Mesenchymal stem cell (in vitro differentiated cells and primary cell): ENCODE measurements around the gene EPAS1.

ENCODE experiments used
- DNase-seq: peaks from one replicate; pipeline ENCODE4 v3.0.0-alpha.2; 2013
- H2AFZ ChIP-seq: one replicate; pipeline ENCODE4 v1.6.1; 2013; ENCODE audit warnings: low read depth, mild to moderate bottlenecking, control low read depth, inconsistent platforms, low read length, moderate library complexity
- H2AK5ac ChIP-seq: 2 replicates; pipeline ENCODE4 v1.6.1; 2013; ENCODE audit warnings: low read length, moderate library complexity, mild to moderate bottlenecking, inconsistent platforms; ENCODE audit not compliant: severe bottlenecking
- H2BK120ac ChIP-seq: one replicate; pipeline ENCODE4 v1.6.1; 2013; ENCODE audit warnings: low read depth, mild to moderate bottlenecking, inconsistent platforms, low read length, moderate library complexity
- H2BK12ac ChIP-seq, 2 experiments: one replicate each; pipeline ENCODE4 v1.6.1; 2013; ENCODE audit warnings: inconsistent platforms in 2 of 2, low read length in 2 of 2, mild to moderate bottlenecking in 2 of 2, moderate library complexity in 2 of 2, control low read depth in 1 of 2
- H2BK15ac ChIP-seq: one replicate; pipeline ENCODE4 v1.6.1; 2013; ENCODE audit warnings: mild to moderate bottlenecking, low read depth, inconsistent platforms; ENCODE audit not compliant: poor library complexity, severe bottlenecking
- H2BK5ac ChIP-seq: 2 replicates; pipeline ENCODE4 v1.6.1; 2013; ENCODE audit warnings: low read depth, mild to moderate bottlenecking, low read length, control low read depth, inconsistent platforms; ENCODE audit not compliant: poor library complexity, severe bottlenecking
- H3K14ac ChIP-seq, 2 experiments: one replicate each; pipeline ENCODE4 v1.6.1; 2013; ENCODE audit warnings: inconsistent platforms in 2 of 2, low read length in 2 of 2, control low read depth in 1 of 2, mild to moderate bottlenecking in 1 of 2, moderate library complexity in 1 of 2
- H3K18ac ChIP-seq, 2 experiments: one replicate each; pipeline ENCODE4 v1.6.1; 2013; ENCODE audit warnings: inconsistent platforms in 2 of 2, low read length in 2 of 2, control low read depth in 1 of 2, low read depth in 1 of 2, mild to moderate bottlenecking in 1 of 2
- H3K23ac ChIP-seq, 2 experiments: one replicate each; pipeline ENCODE4 v1.6.1; 2013; ENCODE audit warnings: inconsistent platforms in 2 of 2, low read length in 2 of 2, mild to moderate bottlenecking in 2 of 2, moderate library complexity in 2 of 2, control low read depth in 1 of 2
- H3K27ac ChIP-seq: 2 replicates; pipeline ENCODE4 v1.5.1; 2013; ENCODE audit warnings: mild to moderate bottlenecking, moderate library complexity, low read length, control low read depth, inconsistent platforms; ENCODE audit not compliant: poor library complexity, severe bottlenecking
- H3K27me3 ChIP-seq, 2 experiments: 2 replicates each; pipeline versions ENCODE4 v1.6.1 to v1.7.0; 2013; ENCODE audit warnings: low read length in 2 of 2, mild to moderate bottlenecking in 2 of 2, moderate library complexity in 2 of 2, control low read depth in 1 of 2, inconsistent platforms in 1 of 2; ENCODE audit not compliant: control insufficient read depth in 1 of 2, insufficient read depth in 1 of 2
- H3K36me3 ChIP-seq, 2 experiments: 2 replicates each; pipeline versions ENCODE4 v1.6.1 to v1.7.0; 2013; ENCODE audit warnings: low read length in 2 of 2, control low read depth in 1 of 2, inconsistent platforms in 1 of 2, low read depth in 1 of 2, mild to moderate bottlenecking in 1 of 2; ENCODE audit not compliant: insufficient read depth in 2 of 2, control insufficient read depth in 1 of 2
- H3K4ac ChIP-seq, 2 experiments: one replicate each; pipeline ENCODE4 v1.6.1; 2013; ENCODE audit warnings: inconsistent platforms in 2 of 2, low read length in 2 of 2, mild to moderate bottlenecking in 2 of 2, moderate library complexity in 2 of 2, control low read depth in 1 of 2, low read depth in 1 of 2
- H3K4me1 ChIP-seq: 2 replicates; pipeline ENCODE4 v1.6.1; 2013; ENCODE audit warnings: low read depth, low read length, control low read depth; ENCODE audit not compliant: control insufficient read depth, insufficient read depth
- H3K4me2 ChIP-seq: 2 replicates; pipeline ENCODE4 v1.6.1; 2013; ENCODE audit warnings: low read length, mild to moderate bottlenecking, inconsistent platforms; ENCODE audit not compliant: poor library complexity, severe bottlenecking
- H3K4me3 ChIP-seq, 2 experiments: 2 replicates each; pipeline versions ENCODE4 v1.5.1 to v1.7.0; 2013; ENCODE audit warnings: low read length in 2 of 2, mild to moderate bottlenecking in 2 of 2, control low read depth in 1 of 2, low read depth in 1 of 2; ENCODE audit not compliant: insufficient read depth in 1 of 2
- H3K79me1 ChIP-seq: replicated peaks from 2 replicates; pipeline ENCODE4 v1.6.1; 2013; ENCODE audit warnings: mild to moderate bottlenecking, control low read depth, low read length, inconsistent platforms; ENCODE audit not compliant: poor library complexity, severe bottlenecking
- H3K9ac ChIP-seq: 2 replicates; pipeline ENCODE4 v1.7.0; 2013; ENCODE audit warnings: mild to moderate bottlenecking, low read length, moderate library complexity
- H3K9me3 ChIP-seq: 2 replicates; pipeline ENCODE4 v1.7.0; 2013; ENCODE audit warnings: mild to moderate bottlenecking, low read length; ENCODE audit not compliant: control insufficient read depth
- H4K8ac ChIP-seq: one replicate; pipeline ENCODE4 v1.6.1; 2013; ENCODE audit warnings: inconsistent platforms, mild to moderate bottlenecking, low read length, moderate library complexity
- H4K91ac ChIP-seq: one replicate; pipeline ENCODE4 v1.6.1; 2013; ENCODE audit warnings: mild to moderate bottlenecking, low read length, inconsistent platforms
- WGBS: methylation state at CpG from one replicate; pipeline ENCODE4 v1.1.7; 2013; ENCODE audit warnings: mixed read lengths; 5-methylcytosine and 5-hydroxymethylcytosine counted together

Gene EPAS1

DNA sequence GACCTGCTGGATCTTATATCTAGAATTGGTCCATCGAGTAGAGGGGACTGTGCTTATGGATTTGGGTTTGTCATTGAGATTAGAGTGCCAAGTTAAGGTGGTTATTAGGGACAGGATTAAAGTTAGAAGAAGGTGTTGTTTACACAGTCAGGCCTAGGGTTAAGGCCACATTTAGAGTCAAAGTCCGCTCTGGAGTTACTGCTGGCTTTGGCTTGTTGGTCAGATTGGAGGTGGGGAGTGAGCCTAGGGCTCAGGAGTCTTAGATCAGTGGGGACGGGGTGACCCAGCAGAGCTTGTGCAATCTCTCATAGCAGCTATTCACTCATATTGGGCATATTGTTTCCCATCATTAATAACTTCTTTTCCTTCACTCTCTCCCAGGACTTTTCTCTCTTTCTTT is 13.5 kb upstream of the EPAS1 start:
- WGBS: 76% methylated on average over 3 of the region's 3 CpGs
- H3K18ac ChIP-seq: no peak overlapping the region
- no peak overlapping the region for H2AFZ ChIP-seq

DNA sequence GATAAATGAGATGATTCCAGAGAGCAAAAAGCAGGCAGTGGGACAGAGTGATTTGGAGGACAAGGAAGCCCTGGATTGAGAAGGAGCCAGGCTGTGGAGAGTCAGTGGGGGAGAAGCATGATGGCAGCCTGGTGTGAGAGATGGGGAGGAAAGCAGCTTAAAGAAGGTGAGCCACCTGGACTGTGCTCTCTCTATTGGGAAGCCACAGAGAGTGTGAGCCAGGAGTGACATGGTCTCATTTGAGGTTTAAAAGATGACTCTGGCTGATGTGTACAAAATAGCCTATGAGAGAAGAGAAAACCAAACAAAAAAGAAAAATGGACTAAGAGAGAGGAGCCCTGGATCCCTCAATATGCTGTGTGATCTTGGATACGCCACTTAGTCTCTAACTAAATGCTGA is 12.9 kb upstream of the EPAS1 start:
- Histone ChIP-seq H3K4me2 (no peak overlapping the region), H3K18ac (peak overlapping the region; percentile 28 to 85), H3K9ac (no peak overlapping the region), H2BK12ac (peak overlapping the region in 1 of 2 experiments; percentile 10), H4K91ac (peak overlapping the region; percentile 50), H2AK5ac (peak overlapping the region; percentile 10), H3K36me3 (no peaks in the 10 kb centered on the region), H3K9me3 (no peaks in the 10 kb centered on the region), H3K4me3 (no peak overlapping the region), H2BK5ac (no peak overlapping the region), H3K27ac (no peak overlapping the region), H4K8ac (no peak overlapping the region), H3K4ac (no peak overlapping the region), H3K79me1 (no peaks in the 10 kb centered on the region), H3K27me3 (peaks cover 12 to 15% of the 10 kb centered on the region in 2 experiments), H3K14ac (peak overlapping the region in 1 of 2 experiments; percentile 41), H2AFZ (no peak overlapping the region), H2BK120ac (peak overlapping the region; percentile 4), H2BK15ac (no peak overlapping the region), H3K4me1 (peaks cover 4% of the 10 kb centered on the region), H3K23ac (no peak overlapping the region)
- DNase-seq: no peak
- 100% methylated on average over 1 of the region's 1 CpG for WGBS

More for the DNA sequence above, 13.5 kb upstream of the EPAS1 start:
- H3K14ac ChIP-seq: no peak overlapping the region
- H3K9me3 ChIP-seq: no peaks in the 10 kb centered on the region
- H2AK5ac ChIP-seq: no peak overlapping the region
- H3K4me3 ChIP-seq: no peak overlapping the region
- peak overlapping the region in 1 of 2 experiments; percentile 49 for H2BK12ac ChIP-seq
- no peak overlapping the region for H2BK5ac ChIP-seq
- no peak overlapping the region for H2BK120ac ChIP-seq
- H3K36me3 ChIP-seq: no peaks in the 10 kb centered on the region
- no peak overlapping the region for H2BK15ac ChIP-seq
- H4K91ac ChIP-seq: no peak overlapping the region
- H3K23ac ChIP-seq: no peak overlapping the region
- no peak overlapping the region for H3K9ac ChIP-seq
- H3K4me2 ChIP-seq: no peak overlapping the region
- no peak for DNase-seq
- H3K79me1 ChIP-seq: no peaks in the 10 kb centered on the region
- no peak overlapping the region for H3K4ac ChIP-seq
- H3K4me1 ChIP-seq: peaks cover 6% of the 10 kb centered on the region
- no peak overlapping the region for H4K8ac ChIP-seq
- no peak overlapping the region for H3K27ac ChIP-seq
- peaks cover 12 to 17% of the 10 kb centered on the region in 2 experiments for H3K27me3 ChIP-seq

- H3K27me3 ChIP-seq: peaks cover 12 to 15% of the 10 kb centered on the region in 2 experiments
- no peak overlapping the region for H2BK5ac ChIP-seq
- 33% methylated on average over 5 of the region's 5 CpGs for WGBS
- no peak overlapping the region for H3K4me3 ChIP-seq
- H3K14ac ChIP-seq: no peak overlapping the region
- no peak overlapping the region for H2AFZ ChIP-seq
- no peak overlapping the region for H2BK12ac ChIP-seq
- no peak overlapping the region for H3K4me2 ChIP-seq
- H3K4me1 ChIP-seq: peaks cover 4% of the 10 kb centered on the region
- no peaks in the 10 kb centered on the region for H3K36me3 ChIP-seq
- no peak overlapping the region for H2BK15ac ChIP-seq
- H3K4ac ChIP-seq: no peak overlapping the region
- H3K27ac ChIP-seq: no peak overlapping the region
- H2BK120ac ChIP-seq: no peak overlapping the region
- H3K9ac ChIP-seq: no peak overlapping the region
- no peak overlapping the region for H4K91ac ChIP-seq
- H3K9me3 ChIP-seq: no peaks in the 10 kb centered on the region
- DNase-seq: no peak
- H2AK5ac ChIP-seq: no peak overlapping the region
- H4K8ac ChIP-seq: no peak overlapping the region
- no peaks in the 10 kb centered on the region for H3K79me1 ChIP-seq
- no peak overlapping the region for H3K18ac ChIP-seq
- no peak overlapping the region for H3K23ac ChIP-seq
Observed at GRCh38 chr2:46284796-46285195, 12.4 kb upstream of the EPAS1 start.

DNA sequence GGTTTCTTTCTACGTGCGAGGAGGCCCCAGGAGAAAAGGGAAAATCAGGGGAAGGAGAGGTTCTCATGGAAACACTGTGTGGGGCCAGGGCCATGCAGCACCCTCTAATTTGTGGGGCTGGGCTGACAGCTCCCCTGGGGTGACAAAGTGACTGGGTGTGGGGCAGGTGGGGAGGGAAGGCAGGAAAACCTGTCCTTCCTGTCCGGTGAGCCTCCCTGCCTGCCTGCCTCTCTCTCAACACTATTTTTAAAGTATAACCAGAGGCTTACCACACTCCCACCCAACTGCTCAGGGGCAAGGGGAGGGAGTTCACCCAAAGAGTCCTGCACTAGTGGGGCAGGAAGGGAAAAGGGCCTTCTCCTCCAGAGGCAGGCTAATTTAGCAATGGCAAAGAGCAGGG is 10.5 kb upstream of the EPAS1 start:
- Histone ChIP-seq H2BK5ac (no peak overlapping the region), H2AK5ac (no peak overlapping the region), H2BK12ac (no peak overlapping the region), H3K9me3 (no peaks in the 10 kb centered on the region), H2BK120ac (no peak overlapping the region), H3K18ac (peak overlapping the region in 1 of 2 experiments; percentile 19), H3K27me3 (peaks cover 15 to 16% of the 10 kb centered on the region in 2 experiments), H4K8ac (no peak overlapping the region), H3K4me3 (no peak overlapping the region), H4K91ac (no peak overlapping the region), H3K4me2 (no peak overlapping the region), H3K4ac (no peak overlapping the region), H3K14ac (no peak overlapping the region), H2BK15ac (no peak overlapping the region), H2AFZ (no peak overlapping the region), H3K4me1 (peaks cover 4% of the 10 kb centered on the region), H3K79me1 (no peaks in the 10 kb centered on the region), H3K23ac (no peak overlapping the region), H3K36me3 (no peaks in the 10 kb centered on the region), H3K27ac (no peak overlapping the region), H3K9ac (no peak overlapping the region)
- no peak for DNase-seq
- 88% methylated on average over 2 of the region's 3 CpGs for WGBS
